HUES48 (cell line): ENCODE results near the gene HTT.

Source experiments
- H3K27ac ChIP-seq: one replicate; pipeline ENCODE4 v1.7.0; 2013; ENCODE audit warnings: low read depth, low read length, inconsistent platforms
- H3K27me3 ChIP-seq: 2 replicates; pipeline ENCODE4 v1.6.1; 2013; ENCODE audit warnings: mild to moderate bottlenecking, low read length; ENCODE audit not compliant: control insufficient read depth, insufficient read depth
- H3K36me3 ChIP-seq: 2 replicates; pipeline ENCODE4 v1.6.1; 2013; ENCODE audit warnings: low read length; ENCODE audit not compliant: control insufficient read depth, insufficient read depth
- H3K4me1 ChIP-seq: 2 replicates; pipeline ENCODE4 v1.6.1; 2013; ENCODE audit warnings: mild to moderate bottlenecking, low read length; ENCODE audit not compliant: control insufficient read depth, insufficient read depth
- H3K4me3 ChIP-seq: 2 replicates; pipeline ENCODE4 v1.5.1; 2013; ENCODE audit warnings: mild to moderate bottlenecking, low read depth, low read length
- H3K9ac ChIP-seq: 2 replicates; pipeline ENCODE4 v1.6.1; 2013; ENCODE audit warnings: mild to moderate bottlenecking, low read depth, low read length, moderate library complexity
- H3K9me3 ChIP-seq: 2 replicates; pipeline ENCODE4 v1.6.1; 2013; ENCODE audit warnings: low read length; ENCODE audit not compliant: control insufficient read depth, insufficient read depth

HTT gene

DNA sequence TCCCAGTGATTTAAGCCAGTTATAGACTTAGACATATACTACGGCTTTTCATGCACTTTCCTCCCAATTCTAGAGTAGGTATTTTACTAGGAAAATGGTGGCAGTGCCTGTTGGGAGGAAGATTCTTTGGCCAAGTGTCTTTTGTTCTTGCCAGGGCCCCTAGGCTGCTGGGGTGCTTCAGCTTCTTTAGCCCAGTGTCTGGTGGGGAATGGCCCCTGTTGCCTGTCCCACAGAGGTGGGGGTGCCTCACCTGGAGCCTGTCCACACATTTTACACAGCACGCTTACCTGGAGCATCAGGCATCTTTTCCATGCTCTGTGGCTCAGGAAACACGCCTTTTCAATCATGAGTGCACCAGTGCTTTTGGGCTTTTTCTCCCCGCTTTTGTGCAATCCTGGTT is 141.3 kb downstream of the HTT start:
- peaks cover 93% of the 10 kb centered on the region for H3K36me3 ChIP-seq
- H3K27ac ChIP-seq = no peak overlapping the region
- H3K9me3 ChIP-seq = no peaks in the 10 kb centered on the region
- H3K4me1 ChIP-seq = no peaks in the 10 kb centered on the region
- H3K4me3 ChIP-seq = no peak overlapping the region
- no peak overlapping the region for H3K9ac ChIP-seq
- no peaks in the 10 kb centered on the region for H3K27me3 ChIP-seq

DNA sequence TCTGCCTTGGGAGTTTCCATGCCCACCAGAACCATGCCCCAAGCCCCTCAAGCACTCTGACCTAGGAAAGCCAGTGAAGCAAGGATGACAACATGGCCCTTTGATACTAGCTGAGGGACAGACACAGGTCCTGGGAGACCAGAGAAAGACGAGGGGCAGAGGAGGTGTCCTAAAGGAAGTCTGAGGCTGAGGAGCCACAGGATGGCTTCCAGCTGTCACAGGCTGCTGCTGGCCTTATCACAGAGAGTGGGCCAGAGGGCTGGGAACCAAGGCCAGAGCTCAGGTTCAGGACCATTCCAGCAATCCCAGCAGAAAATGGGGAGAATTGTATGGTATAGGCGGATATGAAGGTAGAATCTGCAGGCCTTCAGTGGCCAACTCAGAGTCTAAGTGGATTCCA is 142.8 kb downstream of the HTT start:
- Histone ChIP-seq H3K27me3 (no peaks in the 10 kb centered on the region), H3K27ac (no peak overlapping the region), H3K9me3 (no peaks in the 10 kb centered on the region), H3K4me1 (no peaks in the 10 kb centered on the region), H3K4me3 (no peak overlapping the region), H3K36me3 (peaks cover 95% of the 10 kb centered on the region), H3K9ac (no peak overlapping the region)

DNA sequence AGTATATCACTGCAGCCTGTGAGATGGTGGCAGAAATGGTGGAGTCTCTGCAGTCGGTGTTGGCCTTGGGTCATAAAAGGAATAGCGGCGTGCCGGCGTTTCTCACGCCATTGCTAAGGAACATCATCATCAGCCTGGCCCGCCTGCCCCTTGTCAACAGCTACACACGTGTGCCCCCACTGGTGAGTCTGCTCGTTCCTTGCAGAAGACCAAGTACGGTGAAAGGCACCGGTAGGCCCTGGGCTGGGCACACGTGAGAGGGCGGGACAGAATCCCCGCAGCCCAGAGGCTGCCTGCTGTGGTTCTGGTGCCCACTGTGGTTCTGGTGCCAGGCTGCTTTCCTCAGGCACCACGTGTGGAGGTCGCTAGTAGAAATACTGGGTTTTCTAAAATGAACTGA is 143.3 kb downstream of the HTT start:
- H3K9ac ChIP-seq = no peak overlapping the region
- peaks cover 95% of the 10 kb centered on the region for H3K36me3 ChIP-seq
- H3K4me1 ChIP-seq = no peaks in the 10 kb centered on the region
- no peaks in the 10 kb centered on the region for H3K9me3 ChIP-seq
- H3K4me3 ChIP-seq = no peak overlapping the region
- no peak overlapping the region for H3K27ac ChIP-seq
- no peaks in the 10 kb centered on the region for H3K27me3 ChIP-seq

DNA sequence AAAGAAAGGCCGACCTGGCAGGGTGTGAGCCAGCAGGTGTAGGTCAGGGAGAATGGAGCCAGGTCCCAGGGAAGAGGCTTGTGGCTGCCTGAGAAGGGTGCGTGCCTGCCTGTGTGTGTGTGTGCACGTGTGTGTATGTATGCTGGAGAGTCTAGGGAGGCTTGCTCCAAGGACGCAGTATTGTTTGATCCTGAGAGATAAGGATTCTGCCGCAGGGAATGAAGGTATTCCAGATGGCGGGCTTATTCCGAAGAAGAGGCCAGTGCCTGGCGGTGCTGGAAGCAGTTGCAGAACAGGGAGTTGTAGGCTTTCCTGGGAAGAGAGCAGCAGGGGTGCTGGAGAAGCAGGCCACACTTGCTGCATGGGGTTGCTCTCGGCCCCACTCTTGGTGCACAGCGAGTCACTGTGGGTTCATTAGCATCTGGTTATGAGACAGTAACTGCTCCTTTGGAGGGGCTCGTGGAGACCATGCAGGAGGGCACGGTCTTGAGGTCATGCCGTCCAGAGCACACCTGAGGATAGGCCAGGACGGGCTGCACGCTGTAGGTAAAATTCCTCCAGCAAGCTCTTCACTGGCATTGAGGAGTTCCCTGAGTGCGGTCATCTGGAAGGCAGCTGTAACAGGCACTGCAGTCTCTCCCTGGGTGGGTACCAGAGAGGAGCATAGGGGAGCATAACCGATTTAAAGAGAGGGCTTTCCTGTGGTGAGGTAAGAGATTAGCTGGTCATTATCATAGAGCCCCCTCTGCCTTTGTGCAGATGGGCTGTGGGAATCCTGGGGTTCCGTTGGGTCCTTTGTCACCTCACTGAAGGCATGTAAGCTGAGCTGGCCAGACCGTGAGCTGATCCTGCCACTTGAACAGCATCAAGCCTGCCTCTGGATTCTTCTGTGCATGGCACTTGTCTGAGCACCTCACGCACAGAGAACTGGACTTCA is 144.6 kb downstream of the HTT start:
- peaks cover 95% of the 10 kb centered on the region for H3K36me3 ChIP-seq
- H3K4me3 ChIP-seq = no peak overlapping the region
- H3K4me1 ChIP-seq = no peaks in the 10 kb centered on the region
- H3K9me3 ChIP-seq = no peaks in the 10 kb centered on the region
- no peak overlapping the region for H3K9ac ChIP-seq
- no peaks in the 10 kb centered on the region for H3K27me3 ChIP-seq
- H3K27ac ChIP-seq = no peak overlapping the region

DNA sequence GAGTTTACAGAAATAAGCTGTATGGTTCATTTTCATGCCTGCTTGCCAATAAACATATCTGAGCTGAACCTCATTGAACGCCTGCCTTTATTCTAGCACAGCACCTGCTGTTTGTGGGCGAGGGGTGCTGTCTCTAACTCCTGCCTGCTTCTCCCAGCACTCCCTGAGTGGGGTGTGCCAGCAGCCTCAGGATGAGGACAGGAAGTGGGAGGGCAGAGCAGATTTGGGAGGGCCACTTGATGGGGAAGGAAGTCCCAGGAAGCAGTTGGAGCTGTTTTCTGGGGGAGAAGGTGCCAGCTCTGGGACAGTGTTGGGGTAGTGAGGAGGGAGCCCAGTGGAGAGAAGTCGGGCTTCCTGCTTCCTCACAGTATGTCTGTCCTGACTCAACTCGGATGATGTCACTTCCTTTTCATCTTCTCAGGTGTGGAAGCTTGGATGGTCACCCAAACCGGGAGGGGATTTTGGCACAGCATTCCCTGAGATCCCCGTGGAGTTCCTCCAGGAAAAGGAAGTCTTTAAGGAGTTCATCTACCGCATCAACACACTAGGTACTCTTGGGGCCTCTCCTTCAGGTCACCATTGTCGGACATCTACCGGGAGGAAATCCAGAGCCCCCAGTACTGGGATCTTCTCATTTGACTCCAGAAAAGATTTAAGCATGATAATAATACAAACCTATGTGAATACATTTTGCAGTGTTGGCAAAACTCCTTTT is 145.4 kb downstream of the HTT start:
- H3K9me3 ChIP-seq = no peaks in the 10 kb centered on the region

DNA sequence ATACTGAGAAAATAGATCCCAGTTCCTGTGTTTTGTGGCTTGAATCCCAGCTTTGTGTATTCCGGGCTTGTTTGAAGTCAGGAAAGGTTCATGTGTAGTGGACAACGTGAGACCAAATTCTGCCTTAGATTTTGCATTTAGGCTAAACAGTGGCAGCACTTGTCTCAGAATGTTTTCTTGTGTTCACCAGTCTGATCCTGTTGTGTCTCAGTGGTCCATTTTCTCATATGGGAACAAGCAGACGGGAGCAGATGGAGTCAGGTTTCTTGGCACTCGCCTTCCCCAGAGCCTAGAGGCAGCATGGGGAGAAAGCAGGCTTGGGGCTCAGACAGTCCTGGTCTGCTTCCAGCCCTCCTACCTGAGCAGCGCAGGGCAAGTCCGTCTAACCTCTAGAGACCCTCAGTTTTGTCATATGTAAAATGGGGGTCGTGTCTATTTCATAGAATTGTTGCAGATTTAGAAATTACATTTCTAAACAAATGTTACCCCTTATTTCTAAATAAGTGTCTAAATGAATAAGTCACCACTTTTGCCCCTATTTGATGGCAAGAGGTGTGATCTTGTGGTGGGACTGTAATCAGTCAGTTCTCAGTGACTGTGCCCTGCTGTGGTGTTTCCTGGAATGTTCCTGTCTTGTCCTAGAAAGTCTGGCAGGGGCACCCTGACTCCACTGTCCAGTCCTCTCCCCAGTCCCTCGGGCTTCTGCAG is 146.1 kb downstream of the HTT start:
- Histone ChIP-seq H3K4me1 (no peaks in the 10 kb centered on the region), H3K36me3 (peaks cover 93% of the 10 kb centered on the region), H3K4me3 (no peak overlapping the region), H3K27ac (no peak overlapping the region), H3K27me3 (no peaks in the 10 kb centered on the region), H3K9ac (no peak overlapping the region), H3K9me3 (no peaks in the 10 kb centered on the region)

More for the DNA sequence above, 145.4 kb downstream of the HTT start:
- H3K27ac ChIP-seq = no peak overlapping the region
- H3K4me3 ChIP-seq = no peak overlapping the region
- H3K36me3 ChIP-seq = peaks cover 94% of the 10 kb centered on the region
- H3K9ac ChIP-seq = no peak overlapping the region
- no peaks in the 10 kb centered on the region for H3K27me3 ChIP-seq
- no peaks in the 10 kb centered on the region for H3K4me1 ChIP-seq

DNA sequence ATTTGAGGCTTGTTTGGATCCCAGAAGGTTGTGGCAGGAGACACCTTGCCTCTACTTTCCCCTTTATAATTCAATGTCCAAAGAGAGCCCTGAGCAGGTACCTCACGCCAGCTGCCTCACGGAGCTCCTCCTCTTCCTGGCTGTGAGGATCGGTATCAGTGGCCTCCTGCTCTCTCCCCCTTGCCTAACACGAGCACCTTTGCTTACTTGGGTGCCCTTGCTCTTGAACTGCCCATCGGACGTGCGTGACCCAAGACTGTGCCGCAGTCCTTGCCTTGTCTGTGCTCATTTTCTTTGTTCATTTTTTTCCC is 146.7 kb downstream of the HTT start:
- H3K27me3 ChIP-seq = no peaks in the 10 kb centered on the region
- no peaks in the 10 kb centered on the region for H3K4me1 ChIP-seq
- no peak overlapping the region for H3K4me3 ChIP-seq
- peaks cover 92% of the 10 kb centered on the region for H3K36me3 ChIP-seq
- no peaks in the 10 kb centered on the region for H3K9me3 ChIP-seq
- no peak overlapping the region for H3K27ac ChIP-seq
- no peak overlapping the region for H3K9ac ChIP-seq

DNA sequence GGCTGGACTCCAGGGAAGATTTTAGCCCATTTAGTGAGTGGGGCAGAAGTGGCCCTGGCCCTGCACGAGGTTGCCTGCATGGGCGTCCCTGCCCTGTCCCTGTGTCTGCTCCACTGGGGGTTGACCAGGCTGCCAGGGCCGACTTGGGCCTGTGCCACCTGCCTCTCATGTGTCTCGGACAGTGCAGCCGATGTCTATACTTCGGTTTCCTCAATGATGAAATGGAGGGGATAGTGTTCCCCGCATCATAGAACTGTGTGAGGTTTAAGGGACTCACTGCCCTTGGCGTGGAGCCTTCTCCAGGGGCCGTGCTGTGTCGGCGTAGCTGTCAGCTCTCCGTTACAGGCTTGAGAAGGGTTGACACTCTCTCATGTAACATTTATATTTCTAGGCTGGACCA is 147.5 kb downstream of the HTT start:
- Histone ChIP-seq H3K27me3 (no peaks in the 10 kb centered on the region), H3K27ac (no peak overlapping the region), H3K4me1 (no peaks in the 10 kb centered on the region), H3K9me3 (no peaks in the 10 kb centered on the region), H3K9ac (no peak overlapping the region), H3K4me3 (no peak overlapping the region), H3K36me3 (peaks cover 94% of the 10 kb centered on the region)

DNA sequence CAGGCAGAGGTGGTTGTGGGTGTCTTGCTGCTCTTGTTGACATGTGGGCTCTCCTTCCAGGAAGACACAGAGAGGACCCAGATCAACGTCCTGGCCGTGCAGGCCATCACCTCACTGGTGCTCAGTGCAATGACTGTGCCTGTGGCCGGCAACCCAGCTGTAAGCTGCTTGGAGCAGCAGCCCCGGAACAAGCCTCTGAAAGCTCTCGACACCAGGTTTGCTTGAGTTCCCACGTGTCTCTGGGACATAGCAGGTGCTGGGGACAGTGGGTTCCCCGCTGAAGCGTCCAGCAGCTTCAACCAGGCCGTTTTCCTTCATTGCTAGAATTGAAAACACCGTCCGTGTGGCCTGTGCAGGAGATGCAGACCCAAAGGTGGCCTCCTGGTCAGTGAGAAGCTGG is 148.9 kb downstream of the HTT start:
- H3K9ac ChIP-seq = no peak overlapping the region
- peaks cover 87% of the 10 kb centered on the region for H3K36me3 ChIP-seq
- H3K9me3 ChIP-seq = no peaks in the 10 kb centered on the region

DNA sequence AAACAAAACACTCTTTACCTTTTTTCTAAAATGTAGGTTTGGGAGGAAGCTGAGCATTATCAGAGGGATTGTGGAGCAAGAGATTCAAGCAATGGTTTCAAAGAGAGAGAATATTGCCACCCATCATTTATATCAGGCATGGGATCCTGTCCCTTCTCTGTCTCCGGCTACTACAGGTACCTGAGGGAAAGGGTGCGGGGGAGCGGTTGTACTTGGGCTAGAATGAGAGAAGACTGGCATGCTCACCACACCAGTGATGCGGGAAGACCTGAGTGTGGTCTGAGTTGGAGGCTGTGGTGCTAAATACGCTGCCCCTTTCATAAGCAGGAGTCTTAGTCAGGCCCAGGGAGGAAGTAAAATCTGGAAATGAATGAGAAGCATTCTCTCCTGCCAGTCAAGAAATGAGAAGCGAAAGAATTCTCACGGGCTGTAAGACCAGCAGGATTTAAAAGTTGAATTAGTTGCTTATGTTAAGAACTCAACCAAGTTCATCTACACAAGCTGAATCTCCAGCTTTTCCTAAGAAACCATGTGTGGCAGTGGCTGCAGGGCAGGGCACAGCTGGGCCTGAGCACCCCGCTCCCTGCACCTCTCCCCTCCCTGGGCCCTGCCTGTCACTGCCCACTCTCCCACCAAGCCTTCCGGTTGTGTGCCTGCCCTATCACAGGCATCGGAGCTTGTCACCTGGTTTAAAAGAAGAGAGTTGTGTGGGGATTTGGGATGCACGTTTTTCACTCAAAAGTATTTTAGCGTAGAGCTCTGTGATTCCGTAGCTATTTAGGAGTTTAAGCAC is 149.7 kb downstream of the HTT start:
- Histone ChIP-seq H3K9ac (no peak overlapping the region), H3K36me3 (peaks cover 89% of the 10 kb centered on the region), H3K27me3 (no peaks in the 10 kb centered on the region), H3K9me3 (no peaks in the 10 kb centered on the region), H3K4me3 (no peak overlapping the region), H3K4me1 (no peaks in the 10 kb centered on the region), H3K27ac (no peak overlapping the region)

More for the DNA sequence above, 148.9 kb downstream of the HTT start:
- no peak overlapping the region for H3K27ac ChIP-seq
- no peaks in the 10 kb centered on the region for H3K27me3 ChIP-seq
- H3K4me3 ChIP-seq = no peak overlapping the region
- H3K4me1 ChIP-seq = no peaks in the 10 kb centered on the region
